ENCODE measurements around the gene ZNF143.
A peak's percentile ranks its signal among the peaks of the same experiment; 100 is the strongest.
"Not testable (repeated sequence)": the region's sequence is repeated elsewhere in the genome, so short reads cannot be mapped to it uniquely, and the experiment has no call there.

Gene ZNF143

DNA sequence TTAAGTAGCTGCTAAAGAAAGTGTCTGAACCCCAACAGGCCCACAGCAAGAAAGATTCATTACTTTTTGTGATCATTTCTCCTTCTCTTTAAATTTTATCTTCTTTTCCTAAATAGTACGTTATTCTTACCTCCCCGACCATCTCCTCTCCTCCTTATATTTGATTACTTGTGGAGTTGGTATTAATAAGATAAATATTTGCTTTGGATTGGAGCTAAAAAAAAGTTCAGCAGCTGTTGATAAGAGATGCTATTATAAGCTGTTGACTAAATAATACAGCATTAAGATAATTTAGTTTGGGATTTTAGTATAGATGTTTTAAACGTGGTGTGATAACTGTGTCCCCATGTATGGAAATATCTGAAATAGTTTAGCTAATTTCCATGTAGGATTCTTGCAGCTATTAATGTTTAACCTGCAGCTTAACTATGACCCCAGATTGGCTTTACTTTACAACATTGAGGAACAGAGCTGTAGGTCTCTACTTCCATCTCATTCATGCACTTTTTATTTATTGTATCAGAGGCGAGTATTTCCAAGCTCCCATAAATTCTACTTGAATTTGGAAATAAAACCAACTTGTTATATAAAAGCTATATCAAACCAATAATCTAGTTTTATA is 37.8 kb downstream of the ZNF143 start:
- DNase-seq (ENCODE audit: low spot score), result no peak

DNA sequence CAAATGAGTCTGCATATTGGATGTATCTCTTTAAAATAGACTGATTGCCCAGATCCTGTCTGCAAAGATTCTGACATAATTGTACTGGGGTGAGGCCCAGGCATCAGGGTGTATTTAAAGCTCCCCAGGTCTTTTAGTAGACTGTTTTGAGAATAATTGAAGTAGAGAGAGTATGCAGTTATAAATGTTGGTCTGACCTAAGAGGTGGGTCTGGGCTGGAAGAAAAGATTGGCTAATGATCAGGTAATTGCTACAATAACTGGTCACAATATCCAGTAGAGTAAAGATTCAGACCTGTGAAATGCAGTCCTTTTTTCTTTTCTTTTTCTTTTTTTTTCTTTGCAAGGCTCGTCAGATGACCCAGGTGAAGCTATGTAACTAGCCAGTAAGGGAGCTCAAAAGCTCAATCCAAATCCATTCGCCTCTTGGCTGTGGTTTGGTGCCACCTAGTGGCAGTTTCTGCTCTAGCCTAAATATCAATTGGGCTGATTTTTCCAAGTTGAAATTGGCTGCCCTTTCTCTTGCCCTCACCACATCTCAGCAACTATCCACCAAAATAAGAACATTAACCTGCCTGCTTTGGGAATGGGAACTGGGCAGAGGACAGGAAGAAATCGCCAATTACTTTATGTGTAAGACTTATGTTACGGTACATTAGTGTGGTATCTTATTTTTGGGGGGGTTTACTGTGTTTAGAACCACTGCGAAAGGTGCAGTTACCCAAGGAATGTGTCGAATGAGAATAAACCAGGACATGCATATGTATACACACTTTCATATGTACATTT is 45.9 kb downstream of the ZNF143 start:
- DNase-seq (ENCODE audit: low spot score), result peak; percentile 82

DNA sequence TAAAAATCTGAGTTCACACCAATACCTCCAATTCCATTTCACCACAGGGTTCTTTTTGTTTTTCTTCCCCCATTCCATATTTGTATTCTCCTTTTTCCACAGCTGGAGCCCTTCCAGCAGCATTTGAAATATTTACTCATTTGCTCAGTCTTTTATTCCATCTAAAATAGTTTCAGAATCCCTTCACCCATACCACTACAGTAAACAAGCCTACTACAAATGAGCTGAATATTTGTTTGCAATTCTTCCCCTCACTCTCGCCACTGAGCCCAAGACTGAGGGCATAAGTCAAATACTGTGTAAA is 46.4 kb downstream of the ZNF143 start:
- DNase-seq (ENCODE audit: low spot score), result no peak

DNA sequence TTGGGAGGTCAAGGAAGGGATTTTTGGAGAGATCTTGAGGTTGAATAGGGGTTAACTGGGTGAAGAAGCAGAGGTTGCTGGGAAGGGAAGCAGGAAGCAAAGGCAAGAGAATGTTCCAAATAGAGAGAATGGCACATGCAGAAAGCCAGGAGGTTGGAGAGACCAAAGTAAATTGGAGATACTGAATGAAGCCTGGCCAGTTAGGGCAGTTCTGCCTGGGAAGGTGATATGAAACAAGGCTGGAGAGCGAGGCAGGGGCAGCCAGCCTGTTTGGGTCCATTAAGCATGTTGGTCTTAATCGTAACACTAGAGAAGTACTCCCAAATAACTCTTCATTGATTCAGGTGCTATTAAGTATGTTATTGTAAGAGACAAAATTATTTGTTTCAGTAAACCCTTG is 48.2 kb downstream of the ZNF143 start:
- no peak for DNase-seq (ENCODE audit: low spot score)

DNA sequence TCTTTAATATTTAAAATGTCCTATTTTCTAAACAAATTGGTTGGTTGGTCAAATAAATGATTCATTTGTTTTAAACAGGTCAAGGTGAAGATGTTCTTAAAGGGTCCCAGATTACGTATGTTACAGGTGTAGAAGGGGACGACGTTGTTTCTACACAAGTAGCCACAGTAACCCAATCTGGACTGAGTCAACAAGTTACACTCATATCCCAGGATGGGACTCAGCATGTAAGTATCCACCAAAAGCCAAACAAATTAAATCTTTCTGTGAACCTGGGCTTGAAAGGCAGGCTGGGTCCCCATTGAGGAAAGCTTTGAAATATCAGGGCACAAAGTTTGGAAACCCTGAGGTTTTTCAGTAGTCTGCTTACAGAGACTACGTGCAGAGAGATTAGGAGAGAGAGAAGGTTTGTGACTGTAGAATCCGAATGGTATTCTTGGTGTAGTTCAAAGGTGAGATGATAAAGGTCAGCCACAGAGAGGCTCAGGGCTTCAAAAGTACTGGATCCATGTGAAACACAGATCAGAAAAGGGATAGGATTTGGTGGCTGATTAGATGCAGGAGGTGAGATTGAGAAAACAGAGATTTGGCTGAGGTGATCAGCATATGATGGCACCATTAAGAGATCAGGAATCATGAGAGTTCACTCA is 51.7 kb downstream of the ZNF143 start:
- DNase-seq (ENCODE audit: low spot score), result no peak

DNA sequence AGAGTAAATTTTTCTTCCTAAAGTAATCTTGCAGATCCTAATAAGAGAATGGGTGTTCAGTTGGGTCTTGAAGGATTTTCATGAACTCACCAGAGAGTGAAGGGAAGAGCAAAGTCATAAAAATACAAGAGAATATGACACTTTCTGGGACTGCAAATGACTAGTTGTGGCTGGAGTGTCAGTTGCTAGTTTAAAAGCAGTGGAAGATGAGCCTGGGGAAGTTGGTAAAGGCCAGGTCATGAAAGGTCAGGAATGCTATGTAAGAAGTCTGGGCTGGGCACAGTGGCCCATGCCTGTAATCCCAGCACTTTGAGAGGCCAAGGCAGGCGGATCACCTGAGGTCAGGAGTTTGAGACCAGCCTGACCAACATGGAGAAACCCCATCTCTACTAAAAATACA is 53.8 kb downstream of the ZNF143 start:
- DNase-seq (ENCODE audit: low spot score), result not testable (repeated sequence)

DNA sequence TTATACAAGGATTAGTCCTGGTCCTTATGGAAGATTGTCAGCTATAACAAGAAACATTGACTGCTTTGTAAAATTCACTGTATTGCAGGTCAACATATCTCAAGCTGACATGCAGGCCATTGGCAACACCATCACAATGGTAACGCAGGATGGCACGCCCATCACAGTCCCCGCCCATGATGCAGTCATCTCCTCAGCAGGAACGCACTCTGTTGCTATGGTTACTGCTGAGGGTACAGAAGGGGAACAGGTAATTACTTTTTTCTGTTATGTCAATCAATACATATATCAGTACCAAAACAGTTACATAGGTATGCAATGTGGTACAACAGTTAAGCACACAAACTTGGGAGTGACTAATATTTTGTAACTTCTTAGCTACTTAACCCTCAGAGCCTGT is 55.3 kb downstream of the ZNF143 start:
- DNase-seq (ENCODE audit: low spot score), result peak; percentile 65

- no peak for DNase-seq (ENCODE audit: low spot score)
Observed at GRCh38 chr11:9518835-9519410, 58.1 kb downstream of the ZNF143 start.

GRCh38 chr11:9524001-9524400 is 63.2 kb downstream of the ZNF143 start:
- DNase-seq (ENCODE audit: low spot score), result no peak

- DNase-seq (ENCODE audit: low spot score), result no peak
Observed at GRCh38 chr11:9525116-9525515, 64.3 kb downstream of the ZNF143 start.

DNA sequence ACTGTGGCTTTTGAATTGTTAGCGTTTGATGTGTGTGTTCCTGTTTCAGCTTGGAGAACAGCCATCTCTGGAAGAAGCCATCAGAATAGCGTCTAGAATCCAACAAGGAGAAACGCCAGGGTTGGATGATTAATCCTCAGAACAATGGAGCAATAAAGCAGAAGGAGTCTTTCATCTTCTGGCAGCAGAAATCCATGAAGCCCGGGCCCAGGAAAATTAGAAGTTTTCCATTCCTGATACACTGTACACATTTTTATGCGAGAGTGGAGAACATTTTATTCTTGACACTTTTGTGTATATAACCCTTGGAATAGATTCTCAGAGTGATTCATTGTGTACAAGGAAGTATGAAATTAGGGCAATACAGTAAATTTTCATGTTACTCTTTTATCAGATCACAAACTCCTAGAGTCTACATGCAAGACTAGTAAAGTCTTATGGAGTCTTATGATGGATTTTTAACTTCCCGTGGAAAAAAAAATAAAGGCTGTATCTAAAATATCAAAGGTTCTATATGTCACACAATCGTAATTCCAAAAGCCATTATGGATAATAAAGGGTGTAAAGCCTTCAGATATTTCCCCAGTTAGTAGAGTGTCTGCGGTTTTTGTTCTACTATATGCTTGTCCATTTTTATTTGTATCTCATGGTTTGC is 66.8 kb downstream of the ZNF143 start:
- DNase-seq (ENCODE audit: low spot score), result no peak

- no peak for DNase-seq (ENCODE audit: low spot score)
Observed at GRCh38 chr11:9528136-9528501, 67.3 kb downstream of the ZNF143 start.

GRCh38 chr11:9528573-9529333 is 67.9 kb downstream of the ZNF143 start:
- DNase-seq (ENCODE audit: low spot score), result no peak

GRCh38 chr11:9529334-9529650 is 68.5 kb downstream of the ZNF143 start:
- peak; percentile 53 for DNase-seq (ENCODE audit: low spot score)

- no peak for DNase-seq (ENCODE audit: low spot score)
Observed at GRCh38 chr11:9530020-9530621, 69.3 kb downstream of the ZNF143 start.

GRCh38 chr11:9530901-9531625 is 70.3 kb downstream of the ZNF143 start:
- DNase-seq (ENCODE audit: low spot score), result no peak

GRCh38 chr11:9533058-9533457 is 72.2 kb downstream of the ZNF143 start:
- DNase-seq (ENCODE audit: low spot score), result no peak

GRCh38 chr11:9533736-9534473 is 73.1 kb downstream of the ZNF143 start:
- no peak for DNase-seq (ENCODE audit: low spot score)

GRCh38 chr11:9535189-9535781 is 74.5 kb downstream of the ZNF143 start:
- peak; percentile 76 for DNase-seq (ENCODE audit: low spot score)

DNA sequence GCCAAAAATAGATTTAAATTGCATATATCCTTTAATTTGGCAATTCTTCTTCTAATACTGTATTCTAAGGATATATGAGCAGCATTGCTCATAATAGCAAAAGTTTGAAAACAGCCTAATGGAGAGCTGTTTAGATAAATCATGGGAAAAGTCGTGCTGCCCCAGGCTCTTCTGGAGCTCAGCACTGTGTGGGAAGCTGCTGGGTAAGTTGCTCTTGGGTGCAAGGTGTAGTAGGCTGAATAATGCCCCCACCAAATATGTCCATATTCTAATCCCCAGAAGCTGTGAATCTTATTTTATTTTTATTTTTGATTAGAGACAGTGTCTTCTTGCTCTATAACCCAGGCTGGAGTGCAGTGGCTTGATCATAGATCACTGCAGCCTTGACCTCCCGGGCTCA is 77.7 kb downstream of the ZNF143 start:
- DNase-seq (ENCODE audit: low spot score), result no peak
